Choroid plexus epithelial cell (primary cell): ENCODE data around the gene HNRNPAB.
A peak's percentile ranks its signal among the peaks of the same experiment; 100 is the strongest.
"Not testable (repeated sequence)": the region's sequence is repeated elsewhere in the genome, so short reads cannot be mapped to it uniquely, and the experiment has no call there.

Source experiments
- DNase-seq: peaks from one replicate; pipeline ENCODE4 v3.0.0-alpha.2; 2010; ENCODE audit warnings: low read depth
- H3K4me3 ChIP-seq: 2 replicates; pipeline ENCODE4 v1.5.1; 2011; ENCODE audit warnings: low read depth, mild to moderate bottlenecking, control low read depth, low read length, moderate library complexity
- TF ChIP-seq, protein P1 (sequence below): conservative IDR thresholded peaks from 2 replicates; pipeline ENCODE4 v1.5.1; 2011; ENCODE audit warnings: low read depth, mild to moderate bottlenecking, control low read depth, inconsistent platforms, low read length, moderate library complexity

Gene HNRNPAB

DNA sequence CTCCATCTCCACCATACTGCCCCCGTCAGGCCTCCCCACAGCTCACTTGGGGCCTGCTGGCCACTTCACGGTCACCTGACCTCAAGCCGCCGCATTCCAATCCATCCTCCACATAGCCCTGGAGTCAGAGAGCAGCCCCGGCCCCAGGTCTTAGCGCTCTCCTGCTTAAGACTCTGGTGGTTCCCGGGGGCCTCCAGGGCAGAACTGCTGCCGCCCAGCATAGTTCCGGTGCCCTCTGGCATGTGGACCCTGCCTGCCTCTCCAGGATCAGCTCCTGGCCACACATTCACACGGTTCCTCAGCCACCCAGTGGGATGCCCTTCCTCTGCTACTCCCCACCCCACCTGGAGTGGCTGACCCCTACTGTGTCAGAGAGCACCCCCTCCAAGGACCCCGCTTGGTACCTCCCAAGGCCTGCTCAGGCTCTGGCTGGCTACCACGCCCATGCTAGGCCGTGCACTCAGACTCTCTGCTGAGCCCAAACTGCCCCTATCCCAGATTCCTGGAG, 19.5 kb downstream of the HNRNPAB start:
- no peak overlapping the region for H3K4me3 ChIP-seq
- TF ChIP-seq, protein P1, sequence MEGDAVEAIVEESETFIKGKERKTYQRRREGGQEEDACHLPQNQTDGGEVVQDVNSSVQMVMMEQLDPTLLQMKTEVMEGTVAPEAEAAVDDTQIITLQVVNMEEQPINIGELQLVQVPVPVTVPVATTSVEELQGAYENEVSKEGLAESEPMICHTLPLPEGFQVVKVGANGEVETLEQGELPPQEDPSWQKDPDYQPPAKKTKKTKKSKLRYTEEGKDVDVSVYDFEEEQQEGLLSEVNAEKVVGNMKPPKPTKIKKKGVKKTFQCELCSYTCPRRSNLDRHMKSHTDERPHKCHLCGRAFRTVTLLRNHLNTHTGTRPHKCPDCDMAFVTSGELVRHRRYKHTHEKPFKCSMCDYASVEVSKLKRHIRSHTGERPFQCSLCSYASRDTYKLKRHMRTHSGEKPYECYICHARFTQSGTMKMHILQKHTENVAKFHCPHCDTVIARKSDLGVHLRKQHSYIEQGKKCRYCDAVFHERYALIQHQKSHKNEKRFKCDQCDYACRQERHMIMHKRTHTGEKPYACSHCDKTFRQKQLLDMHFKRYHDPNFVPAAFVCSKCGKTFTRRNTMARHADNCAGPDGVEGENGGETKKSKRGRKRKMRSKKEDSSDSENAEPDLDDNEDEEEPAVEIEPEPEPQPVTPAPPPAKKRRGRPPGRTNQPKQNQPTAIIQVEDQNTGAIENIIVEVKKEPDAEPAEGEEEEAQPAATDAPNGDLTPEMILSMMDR: no peak
- no peak for DNase-seq

- no peak overlapping the region for H3K4me3 ChIP-seq
- DNase-seq: no peak
- TF ChIP-seq, protein P1: no peak
Measured at GRCh38 chr5:178224403-178224802, 20.1 kb downstream of the HNRNPAB start.

DNA sequence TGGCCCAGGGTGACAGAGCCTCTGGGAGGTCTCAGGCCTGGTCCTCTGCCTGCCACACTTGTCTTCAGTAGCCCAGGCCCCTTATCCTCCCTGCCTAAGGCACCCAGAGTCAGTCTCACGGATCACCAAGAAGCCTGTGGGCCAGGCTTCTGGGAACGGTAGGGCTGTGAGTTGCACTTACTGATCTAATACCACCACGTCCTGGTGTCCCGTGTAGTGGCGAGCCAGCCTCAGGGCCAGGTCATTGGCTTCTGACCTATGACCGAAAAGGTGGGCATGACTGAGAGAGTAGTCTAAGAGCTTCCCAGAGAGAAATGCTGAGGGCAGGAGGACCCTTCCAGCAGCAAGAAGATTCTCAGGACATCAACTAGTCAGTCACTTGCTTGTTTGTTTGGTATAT, 20.8 kb downstream of the HNRNPAB start:
- H3K4me3 ChIP-seq: no peak overlapping the region
- DNase-seq: no peak
- TF ChIP-seq, protein P1: no peak

- H3K4me3 ChIP-seq: no peak overlapping the region
- TF ChIP-seq, protein P1: no peak
Measured at GRCh38 chr5:178227138-178227659, 22.9 kb downstream of the HNRNPAB start.

GRCh38 chr5:178227929-178228328, 23.6 kb downstream of the HNRNPAB start:
- no peak for DNase-seq

More at GRCh38 chr5:178227138-178227659, 22.9 kb downstream of the HNRNPAB start:
- DNase-seq: peak; percentile 83

GRCh38 chr5:178228609-178229008, 24.3 kb downstream of the HNRNPAB start:
- TF ChIP-seq, protein P1: no peak
- no peak overlapping the region for H3K4me3 ChIP-seq
- no peak for DNase-seq

More at GRCh38 chr5:178227929-178228328, 23.6 kb downstream of the HNRNPAB start:
- TF ChIP-seq, protein P1: no peak
- no peak overlapping the region for H3K4me3 ChIP-seq

DNA sequence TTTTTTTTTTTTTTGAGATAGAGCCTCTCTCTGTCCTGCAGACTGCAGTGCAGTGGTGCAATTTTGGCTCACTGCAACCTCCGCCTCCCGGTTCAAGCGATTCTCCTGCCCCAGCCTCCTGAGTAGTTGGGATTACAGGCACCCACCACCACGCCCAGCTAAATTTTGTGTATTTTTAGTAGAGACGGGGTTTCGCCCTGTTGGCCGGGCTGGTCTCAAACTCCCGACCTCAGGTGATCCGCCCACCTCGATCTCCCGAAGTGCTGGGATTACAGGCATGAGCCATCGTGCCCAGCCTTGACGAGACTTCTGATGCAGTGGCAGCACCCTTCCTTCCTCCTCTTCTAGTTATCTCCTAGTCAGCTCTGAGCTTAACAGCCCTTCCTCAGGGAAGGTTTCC, 24.8 kb downstream of the HNRNPAB start:
- DNase-seq: not testable (repeated sequence)

More for the DNA sequence above, 24.8 kb downstream of the HNRNPAB start:
- not testable (repeated sequence) for H3K4me3 ChIP-seq
